Epithelial cell of esophagus (primary cell): ENCODE results near the gene PARN.
"Not testable (repeated sequence)": the region's sequence is repeated elsewhere in the genome, so short reads cannot be mapped to it uniquely, and the experiment has no call there.

Source experiments
- DNase-seq: peaks from one replicate; pipeline ENCODE4 v3.0.0; 2010; ENCODE audit warnings: low read depth
- H3K4me3 ChIP-seq: 2 replicates; pipeline ENCODE4 v1.5.1; 2011; ENCODE audit warnings: mild to moderate bottlenecking, low read length, control low read depth
- CTCF ChIP-seq: IDR thresholded peaks from 2 replicates; pipeline ENCODE4 v1.5.1; 2011; ENCODE audit warnings: low read depth, mild to moderate bottlenecking, low read length, control low read depth, inconsistent platforms; ENCODE audit not compliant: insufficient read depth; ENCODE audit errors: missing control alignments

The PARN gene

GRCh38 chr16:14449334-14449733 is 180.7 kb downstream of the PARN start:
- no peak overlapping the region for H3K4me3 ChIP-seq
- no peak for TF ChIP-seq CTCF
- no peak for DNase-seq

GRCh38 chr16:14448879-14449278 is 181.2 kb downstream of the PARN start:
- TF ChIP-seq CTCF = no peak
- DNase-seq = no peak
- no peak overlapping the region for H3K4me3 ChIP-seq

- DNase-seq = no peak
- no peak for TF ChIP-seq CTCF
- H3K4me3 ChIP-seq = no peak overlapping the region
These were observed 182.3 kb downstream of the PARN start for GRCh38 chr16:14447783-14448182.

- no peak for TF ChIP-seq CTCF
- DNase-seq = no peak
- H3K4me3 ChIP-seq = no peak overlapping the region
These were observed 183.3 kb downstream of the PARN start for GRCh38 chr16:14446796-14447195.

GRCh38 chr16:14445937-14446715 is 183.9 kb downstream of the PARN start:
- DNase-seq = no peak
- no peak overlapping the region for H3K4me3 ChIP-seq
- no peak for TF ChIP-seq CTCF

- H3K4me3 ChIP-seq = no peak overlapping the region
- TF ChIP-seq CTCF = no peak
- DNase-seq = no peak
These were observed 184.9 kb downstream of the PARN start for GRCh38 chr16:14444979-14445810.

GRCh38 chr16:14441533-14441932 is 188.5 kb downstream of the PARN start:
- DNase-seq, H3K4me3 ChIP-seq: not testable (repeated sequence)
